OCI-LY1 (cell line): ENCODE results near the gene FBRSL1.

ENCODE experiments used
- H2AFZ ChIP-seq: fragments of 200-600 bp; sonication (generic), shearing (Covaris generic); 2 replicates; pipeline ENCODE4 v1.6.0; 2014; ENCODE audit warnings: antibody characterized with exemption, mild to moderate bottlenecking, low read length
- H3F3A ChIP-seq: fragments of 200-600 bp; sonication (generic), shearing (Covaris generic); 2 replicates; pipeline ENCODE4 v1.6.0; 2014; ENCODE audit warnings: mild to moderate bottlenecking, antibody characterized with exemption, low read length, moderate library complexity; ENCODE audit not compliant: insufficient read depth
- H3K27ac ChIP-seq: fragments of 200-600 bp; sonication (generic); 2 replicates; pipeline ENCODE4 v1.5.1; 2014; ENCODE audit warnings: low read length, mixed run types, mild to moderate bottlenecking, low read depth; ENCODE audit not compliant: poor library complexity, severe bottlenecking
- H3K27me3 ChIP-seq: fragments of 200-600 bp; sonication (generic); 2 replicates; pipeline ENCODE4 v1.6.0; 2014; ENCODE audit warnings: antibody characterized with exemption, mild to moderate bottlenecking, low read length, moderate library complexity; ENCODE audit not compliant: insufficient read depth
- H3K36me3 ChIP-seq: fragments of 200-600 bp; sonication (generic); 2 replicates; pipeline ENCODE4 v1.6.1; 2014; ENCODE audit warnings: mild to moderate bottlenecking, antibody characterized with exemption, low read length, moderate library complexity, mixed read lengths; ENCODE audit not compliant: insufficient read depth
- H3K4me1 ChIP-seq: fragments of 200-600 bp; sonication (generic); 2 replicates; pipeline ENCODE4 v1.5.1; 2014; ENCODE audit warnings: mild to moderate bottlenecking, low read length, moderate library complexity; ENCODE audit not compliant: insufficient read depth, severe bottlenecking
- H3K4me2 ChIP-seq: fragments of 200-600 bp; sonication (generic), shearing (Covaris generic); 2 replicates; pipeline ENCODE4 v1.6.1; 2014; ENCODE audit warnings: low read length
- H3K4me3 ChIP-seq: fragments of 200-600 bp; sonication (generic); 2 replicates; pipeline ENCODE4 v1.5.1; 2014; ENCODE audit warnings: low read length, low read depth, mild to moderate bottlenecking, mixed read lengths; ENCODE audit not compliant: poor library complexity, severe bottlenecking
- H3K79me2 ChIP-seq: fragments of 200-600 bp; shearing (Covaris generic); 2 replicates; pipeline ENCODE4 v1.6.1; 2016; ENCODE audit warnings: mixed run types, low read length, mixed read lengths; ENCODE audit not compliant: insufficient read depth
- H3K9ac ChIP-seq: fragments of 200-600 bp; sonication (generic), shearing (Covaris generic); 2 replicates; pipeline ENCODE4 v1.6.1; 2014; ENCODE audit warnings: mild to moderate bottlenecking, low read length, mixed read lengths
- H3K9me2 ChIP-seq: fragments of 200-600 bp; sonication (generic), shearing (Covaris generic); 2 replicates; pipeline ENCODE4 v1.6.1; 2014; ENCODE audit warnings: low read depth, mild to moderate bottlenecking, low read length, mixed read lengths
- H3K9me3 ChIP-seq: fragments of 200-600 bp; shearing (Covaris generic); 2 replicates; pipeline ENCODE4 v1.6.1; 2014; ENCODE audit warnings: low read length, mixed read lengths
- H4K20me1 ChIP-seq: fragments of 200-600 bp; sonication (generic), shearing (Covaris generic); 2 replicates; pipeline ENCODE4 v1.6.0; 2016; ENCODE audit warnings: mild to moderate bottlenecking, low read length; ENCODE audit not compliant: insufficient read depth
- EZH2 ChIP-seq: fragments of 200-600 bp; sonication (generic), shearing (Covaris generic); IDR thresholded peaks from 2 replicates; pipeline ENCODE4 v1.8.0; 2017; ENCODE audit warnings: borderline replicate concordance, mixed run types, mild to moderate bottlenecking, antibody characterized with exemption, low read length, moderate library complexity, mixed read lengths
- TF ChIP-seq, protein P1 (sequence below): fragments of 200-600 bp; sonication (generic), shearing (Covaris generic); IDR thresholded peaks from 2 replicates; pipeline ENCODE4 v1.5.1; 2017; ENCODE audit warnings: mild to moderate bottlenecking, antibody characterized with exemption, low read length, moderate library complexity, mixed read lengths

FBRSL1 gene

DNA sequence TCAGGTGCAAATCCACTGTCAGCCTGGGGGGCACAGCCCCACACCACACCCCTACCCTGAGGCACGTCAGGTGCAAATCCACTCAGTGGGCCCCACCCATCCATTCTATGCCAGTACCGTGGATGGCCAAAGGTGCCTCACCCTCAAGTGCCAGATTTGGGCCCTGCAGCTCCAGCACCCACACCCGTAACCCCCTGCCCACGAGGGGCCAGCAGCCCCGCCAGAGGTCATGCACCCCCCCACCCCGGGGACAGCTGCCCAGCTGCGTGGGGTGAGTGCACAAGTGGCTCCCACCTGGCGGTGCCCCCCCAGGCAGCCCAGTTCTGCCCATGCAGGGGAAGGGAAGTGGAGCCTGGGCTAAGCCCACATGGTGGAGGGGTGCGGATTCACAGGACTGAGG lies 51.2 kb downstream of the FBRSL1 start:
- Histone ChIP-seq H3K36me3 (no peaks in the 10 kb centered on the region), H3K27me3 (0 out of 2 replicates have a peak, but pooled peaks cover 7% of the 10 kb centered on the region), H2AFZ (no peak overlapping the region), H3F3A (no peaks in the 10 kb centered on the region), H3K9ac (no peak overlapping the region), H3K4me3 (no peak overlapping the region), H3K79me2 (no peaks in the 10 kb centered on the region), H4K20me1 (no peaks in the 10 kb centered on the region), H3K27ac (no peak overlapping the region), H3K9me3 (no peaks in the 10 kb centered on the region), H3K9me2 (no peaks in the 10 kb centered on the region), H3K4me2 (no peak overlapping the region), H3K4me1 (no peaks in the 10 kb centered on the region)
- no peak for TF ChIP-seq EZH2

DNA sequence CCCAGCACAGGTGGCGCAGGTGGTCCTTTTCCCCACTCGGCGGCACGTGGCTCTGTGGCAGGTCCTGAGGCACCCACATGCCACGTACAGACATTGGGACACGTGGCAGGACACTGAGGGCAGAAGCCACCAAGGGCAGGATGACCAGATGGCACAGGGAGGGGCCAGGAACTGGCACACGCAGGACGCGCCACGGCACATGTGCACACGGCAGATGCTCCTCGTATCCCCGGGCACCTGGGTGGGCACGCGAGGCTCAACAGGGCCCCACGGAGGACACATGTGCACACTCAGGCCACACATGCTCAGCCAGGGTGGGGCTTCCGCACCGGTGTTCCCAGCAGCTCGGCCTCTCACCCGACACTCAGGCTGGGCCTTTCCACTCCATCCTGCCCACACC lies 52.0 kb downstream of the FBRSL1 start:
- H3K36me3 ChIP-seq: no peaks in the 10 kb centered on the region
- H3K27ac ChIP-seq: no peak overlapping the region
- no peaks in the 10 kb centered on the region for H3K79me2 ChIP-seq
- H3K9me2 ChIP-seq: no peaks in the 10 kb centered on the region
- no peak overlapping the region for H3K4me3 ChIP-seq
- no peak overlapping the region for H3K4me2 ChIP-seq
- H4K20me1 ChIP-seq: no peaks in the 10 kb centered on the region
- H3K4me1 ChIP-seq: no peaks in the 10 kb centered on the region
- TF ChIP-seq, protein P1, sequence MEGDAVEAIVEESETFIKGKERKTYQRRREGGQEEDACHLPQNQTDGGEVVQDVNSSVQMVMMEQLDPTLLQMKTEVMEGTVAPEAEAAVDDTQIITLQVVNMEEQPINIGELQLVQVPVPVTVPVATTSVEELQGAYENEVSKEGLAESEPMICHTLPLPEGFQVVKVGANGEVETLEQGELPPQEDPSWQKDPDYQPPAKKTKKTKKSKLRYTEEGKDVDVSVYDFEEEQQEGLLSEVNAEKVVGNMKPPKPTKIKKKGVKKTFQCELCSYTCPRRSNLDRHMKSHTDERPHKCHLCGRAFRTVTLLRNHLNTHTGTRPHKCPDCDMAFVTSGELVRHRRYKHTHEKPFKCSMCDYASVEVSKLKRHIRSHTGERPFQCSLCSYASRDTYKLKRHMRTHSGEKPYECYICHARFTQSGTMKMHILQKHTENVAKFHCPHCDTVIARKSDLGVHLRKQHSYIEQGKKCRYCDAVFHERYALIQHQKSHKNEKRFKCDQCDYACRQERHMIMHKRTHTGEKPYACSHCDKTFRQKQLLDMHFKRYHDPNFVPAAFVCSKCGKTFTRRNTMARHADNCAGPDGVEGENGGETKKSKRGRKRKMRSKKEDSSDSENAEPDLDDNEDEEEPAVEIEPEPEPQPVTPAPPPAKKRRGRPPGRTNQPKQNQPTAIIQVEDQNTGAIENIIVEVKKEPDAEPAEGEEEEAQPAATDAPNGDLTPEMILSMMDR: no peak
- TF ChIP-seq EZH2: no peak
- H3F3A ChIP-seq: no peaks in the 10 kb centered on the region
- H2AFZ ChIP-seq: no peak overlapping the region
- H3K27me3 ChIP-seq: 0 out of 2 replicates have a peak, but pooled peaks cover 7% of the 10 kb centered on the region
- no peaks in the 10 kb centered on the region for H3K9me3 ChIP-seq
- no peak overlapping the region for H3K9ac ChIP-seq

DNA sequence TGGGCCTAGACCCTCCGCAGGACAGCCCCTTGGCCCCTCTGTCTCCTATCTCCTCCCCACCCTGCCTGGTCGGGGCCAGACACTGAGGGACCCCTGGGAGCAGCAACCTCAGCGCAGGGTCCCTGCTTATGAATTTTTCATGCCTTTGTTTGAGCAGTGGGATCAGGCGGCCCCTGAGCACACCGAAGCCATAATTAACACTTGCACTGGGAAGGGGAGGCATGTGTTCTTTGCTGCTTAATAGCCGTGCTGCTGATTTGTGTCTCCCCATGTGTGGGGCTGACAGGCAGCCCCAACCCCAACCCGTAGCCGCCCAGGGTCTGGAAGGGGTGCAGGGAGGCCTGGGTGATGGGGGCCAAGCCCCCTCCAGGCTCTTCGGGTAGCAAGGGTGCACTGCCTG lies 52.7 kb downstream of the FBRSL1 start:
- H3K79me2 ChIP-seq: no peaks in the 10 kb centered on the region
- H3K36me3 ChIP-seq: no peaks in the 10 kb centered on the region
- H3K27me3 ChIP-seq: 0 out of 2 replicates have a peak, but pooled peaks cover 7% of the 10 kb centered on the region
- no peaks in the 10 kb centered on the region for H4K20me1 ChIP-seq
- H3K9ac ChIP-seq: no peak overlapping the region
- no peaks in the 10 kb centered on the region for H3K4me1 ChIP-seq
- no peaks in the 10 kb centered on the region for H3K9me2 ChIP-seq
- H3K4me3 ChIP-seq: no peak overlapping the region
- H3K27ac ChIP-seq: no peak overlapping the region
- TF ChIP-seq EZH2: no peak
- TF ChIP-seq, protein P1: no peak
- no peaks in the 10 kb centered on the region for H3F3A ChIP-seq
- no peak overlapping the region for H3K4me2 ChIP-seq
- no peak overlapping the region for H2AFZ ChIP-seq
- H3K9me3 ChIP-seq: no peaks in the 10 kb centered on the region
